Activated CD4-positive, alpha-beta T cell treated with anti-CD3 and anti-CD28 coated beads for 1 hour (primary cell): ENCODE data around the gene DHRS4L2.
"Not testable (repeated sequence)": the region's sequence is repeated elsewhere in the genome, so short reads cannot be mapped to it uniquely, and the experiment has no call there.

ENCODE experiments used
- DNase-seq: peaks from one replicate; pipeline ENCODE4 v3.0.0-alpha.2; 2020

DHRS4L2 gene

DNA sequence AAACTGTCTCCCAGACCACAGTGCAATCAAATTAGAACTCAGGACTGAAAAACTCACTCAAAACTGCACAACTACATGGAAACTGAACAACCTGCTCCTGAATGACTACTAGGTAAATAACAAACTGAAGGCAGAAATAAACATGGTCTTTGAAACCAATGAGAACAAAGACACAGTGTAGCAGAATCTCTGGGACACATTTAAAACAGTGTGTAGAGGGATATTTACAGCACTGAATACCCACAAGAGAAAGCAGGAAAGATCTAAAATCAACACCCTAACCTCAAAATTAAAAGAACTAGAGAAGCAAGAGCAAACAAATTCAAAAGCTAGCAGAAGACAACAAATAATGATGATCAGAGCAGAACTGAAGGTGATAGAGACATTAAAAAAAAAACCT is 14.7 kb upstream of the DHRS4L2 start:
- DNase-seq, result not testable (repeated sequence)

GRCh38 chr14:23977208-23977607 is 11.5 kb upstream of the DHRS4L2 start:
- not testable (repeated sequence) for DNase-seq

DNA sequence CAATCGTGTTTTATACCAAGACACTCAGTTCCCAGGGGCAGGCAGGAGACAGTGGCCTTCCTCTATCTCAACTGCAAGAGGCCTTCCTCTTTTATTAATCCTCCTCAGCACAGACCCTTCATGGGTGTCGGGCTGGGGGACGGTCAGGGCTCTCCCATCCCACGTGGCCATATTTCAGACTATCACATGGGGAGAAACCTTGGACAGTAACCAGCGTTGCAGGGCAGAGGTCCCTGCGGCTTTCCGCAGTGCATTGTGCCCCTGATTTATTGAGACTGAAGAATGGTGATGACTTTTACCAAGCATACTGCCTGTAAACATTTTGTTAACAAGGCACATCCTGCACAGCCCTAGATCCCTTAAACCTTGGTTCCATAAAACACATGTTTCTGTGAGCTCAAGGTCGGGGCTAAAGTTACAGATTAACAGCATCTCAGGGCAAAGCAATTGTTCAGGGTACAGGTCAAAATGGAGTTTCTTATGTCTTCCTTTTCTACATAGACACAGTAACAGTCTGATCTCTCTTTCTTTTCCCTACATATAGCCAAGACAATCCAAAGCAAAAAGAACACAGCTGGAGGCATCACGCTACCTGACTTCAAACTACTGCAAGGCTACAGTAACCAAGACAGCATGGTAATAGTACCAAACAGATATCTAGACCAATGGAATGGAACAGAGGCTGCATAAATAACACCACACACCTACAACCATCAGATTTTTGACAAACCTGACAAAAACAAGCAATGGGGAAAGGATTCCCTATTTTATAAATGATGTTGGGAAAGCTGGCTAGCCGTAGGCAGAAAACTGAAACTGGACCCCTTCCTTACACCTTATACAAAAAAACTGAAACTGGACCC is 6.5 kb upstream of the DHRS4L2 start:
- not testable (repeated sequence) for DNase-seq

DNA sequence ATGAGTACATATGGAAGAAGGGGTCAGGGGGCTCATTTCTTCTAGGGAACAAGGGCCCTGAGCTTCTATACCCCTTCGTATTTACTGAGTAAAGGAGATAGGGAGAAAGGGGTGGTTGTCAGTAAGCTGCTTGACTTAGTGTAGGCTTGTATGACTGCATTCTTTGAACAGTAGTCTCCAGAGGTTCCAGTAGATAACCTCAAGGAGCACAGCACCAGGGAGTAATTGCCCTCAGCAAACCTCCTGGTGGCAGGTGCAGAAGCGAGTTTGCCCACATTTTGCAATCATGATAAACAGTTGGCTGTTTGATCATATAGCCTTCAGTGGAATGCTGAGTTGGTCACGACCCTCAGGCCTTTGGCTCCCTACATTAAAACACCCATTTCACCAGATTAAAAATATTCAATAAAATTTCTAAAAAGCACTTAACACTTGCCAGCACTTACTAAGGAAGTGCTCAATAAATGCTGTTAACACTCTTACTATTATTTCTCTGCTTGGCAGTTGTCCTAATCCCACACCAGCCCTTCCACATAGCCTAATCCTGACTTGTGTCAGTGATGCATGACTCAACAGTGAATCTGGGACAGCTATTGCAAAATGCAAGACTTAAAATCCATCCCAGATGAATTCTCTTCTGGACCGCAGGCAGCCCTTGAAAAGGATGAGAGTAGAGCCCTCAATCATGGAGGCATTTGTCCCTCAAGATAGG is 3.7 kb upstream of the DHRS4L2 start:
- DNase-seq, result no peak

DNA sequence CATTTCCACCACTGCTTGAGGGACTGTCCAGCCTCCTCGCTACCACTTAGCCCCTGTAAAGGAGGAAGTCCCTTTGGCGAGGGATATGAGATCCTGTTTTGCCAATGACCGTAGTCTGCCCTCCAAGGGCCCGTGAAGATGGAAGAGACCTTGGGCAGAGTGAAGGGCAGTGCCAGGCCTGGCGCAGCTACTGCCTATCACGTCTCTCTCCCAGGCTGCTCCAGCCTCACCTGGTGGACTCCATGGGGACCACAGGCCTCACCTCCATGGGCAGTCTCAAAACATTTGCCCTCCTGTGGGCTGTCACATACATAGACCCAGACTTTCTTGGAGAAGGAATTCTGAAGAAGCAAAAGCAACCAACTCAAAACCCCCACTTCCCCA is 514 bp upstream of the DHRS4L2 start:
- not testable (repeated sequence) for DNase-seq

DNA sequence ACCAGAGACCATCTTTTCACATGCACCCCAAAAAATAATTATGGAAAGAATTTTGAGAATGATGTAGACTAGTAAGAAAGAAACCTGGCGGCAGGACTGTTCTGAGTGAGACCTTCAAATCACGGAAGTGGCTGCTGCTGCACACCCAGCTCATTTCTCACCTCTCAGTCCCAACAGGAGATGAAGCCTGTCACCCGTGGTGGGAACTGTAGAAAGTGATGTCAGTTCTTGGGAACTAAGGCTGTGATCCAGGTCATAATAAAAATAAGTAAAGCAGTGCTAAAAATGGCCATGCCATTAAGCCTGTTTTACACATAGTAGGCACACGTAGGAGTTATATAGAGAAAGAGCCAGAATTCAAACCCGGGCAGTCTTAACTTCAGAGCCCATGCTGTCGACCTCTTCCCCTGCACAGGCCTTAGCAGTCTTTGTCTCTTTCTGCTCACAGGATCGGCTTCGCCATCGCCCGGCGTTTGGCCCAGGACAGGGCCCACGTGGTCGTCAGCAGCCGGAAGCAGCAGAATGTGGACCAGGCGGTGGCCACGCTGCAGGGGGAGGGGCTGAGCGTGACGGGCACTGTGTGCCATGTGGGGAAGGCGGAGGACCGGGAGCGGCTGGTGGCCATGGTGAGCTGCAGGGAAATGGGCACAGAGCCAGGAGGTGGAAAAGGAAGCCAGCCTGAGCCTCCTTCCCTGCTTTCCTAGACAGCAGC is 1.2 kb downstream of the DHRS4L2 start:
- not testable (repeated sequence) for DNase-seq

DNA sequence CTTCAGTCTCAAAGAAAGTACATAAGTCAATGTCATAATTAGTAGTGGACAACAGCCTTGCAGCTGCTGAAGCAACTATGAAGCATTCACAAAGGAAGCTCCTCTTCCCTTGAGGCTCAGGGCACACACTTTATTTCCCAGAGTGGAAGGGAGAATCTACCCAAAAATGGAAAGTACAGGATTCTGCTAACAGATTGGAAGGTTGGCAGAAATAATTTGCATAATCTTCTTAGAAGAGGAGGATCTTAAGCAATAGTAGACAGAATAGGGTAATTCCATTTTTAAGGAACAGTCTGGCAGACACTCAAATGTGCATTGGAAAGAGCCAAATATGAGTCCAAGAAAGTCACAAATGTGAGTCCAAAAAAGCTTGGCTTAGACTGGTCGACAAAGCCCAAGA is 2.2 kb downstream of the DHRS4L2 start:
- DNase-seq, result not testable (repeated sequence)

- not testable (repeated sequence) for DNase-seq
Observed at GRCh38 chr14:23993042-23993441, 4.3 kb downstream of the DHRS4L2 start.

GRCh38 chr14:23996009-23996408 is 7.3 kb downstream of the DHRS4L2 start:
- DNase-seq, result not testable (repeated sequence)

- not testable (repeated sequence) for DNase-seq
Observed at GRCh38 chr14:23996825-23997224, 8.1 kb downstream of the DHRS4L2 start.

GRCh38 chr14:23999640-24000039 is 10.9 kb downstream of the DHRS4L2 start:
- DNase-seq, result not testable (repeated sequence)

DNA sequence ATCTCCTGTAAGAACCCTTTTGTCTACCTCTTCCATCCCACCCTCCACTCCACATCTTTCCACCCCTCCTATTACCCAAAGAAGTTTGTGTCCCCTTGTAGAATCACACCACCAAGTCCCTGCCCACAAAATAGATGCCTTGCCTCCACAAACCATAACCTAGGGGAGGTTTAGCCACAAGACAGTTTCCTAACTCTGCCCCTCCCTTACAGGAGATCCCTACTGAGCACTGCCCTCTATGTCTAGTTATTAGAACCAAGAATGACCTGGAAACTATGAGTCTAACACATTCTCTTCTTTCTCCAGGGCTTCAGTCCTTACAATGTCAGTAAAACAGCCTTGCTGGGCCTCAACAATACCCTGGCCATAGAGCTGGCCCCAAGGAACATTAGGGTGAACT is 12.3 kb downstream of the DHRS4L2 start:
- not testable (repeated sequence) for DNase-seq

DNA sequence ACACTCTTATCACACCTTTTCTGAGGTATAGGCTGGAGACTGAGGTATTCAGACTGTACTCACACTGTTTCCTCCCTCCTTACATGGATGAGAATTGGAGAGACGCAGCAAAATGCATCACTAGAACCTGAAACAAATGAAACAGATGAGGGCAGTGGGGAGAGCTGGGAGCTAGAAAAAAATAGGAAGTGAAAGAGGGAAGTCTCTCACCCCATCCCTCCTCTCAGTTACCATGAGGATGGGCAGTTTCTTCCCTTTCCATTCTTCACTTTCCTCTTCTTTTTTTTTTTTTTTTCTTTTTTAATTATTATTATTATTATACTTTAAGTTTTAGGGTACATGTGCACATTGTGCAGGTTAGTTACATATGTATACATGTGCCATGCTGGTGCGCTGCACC is 12.9 kb downstream of the DHRS4L2 start:
- DNase-seq, result not testable (repeated sequence)

- DNase-seq, result not testable (repeated sequence)
Observed at GRCh38 chr14:24006471-24006816, 17.7 kb downstream of the DHRS4L2 start.

DNA sequence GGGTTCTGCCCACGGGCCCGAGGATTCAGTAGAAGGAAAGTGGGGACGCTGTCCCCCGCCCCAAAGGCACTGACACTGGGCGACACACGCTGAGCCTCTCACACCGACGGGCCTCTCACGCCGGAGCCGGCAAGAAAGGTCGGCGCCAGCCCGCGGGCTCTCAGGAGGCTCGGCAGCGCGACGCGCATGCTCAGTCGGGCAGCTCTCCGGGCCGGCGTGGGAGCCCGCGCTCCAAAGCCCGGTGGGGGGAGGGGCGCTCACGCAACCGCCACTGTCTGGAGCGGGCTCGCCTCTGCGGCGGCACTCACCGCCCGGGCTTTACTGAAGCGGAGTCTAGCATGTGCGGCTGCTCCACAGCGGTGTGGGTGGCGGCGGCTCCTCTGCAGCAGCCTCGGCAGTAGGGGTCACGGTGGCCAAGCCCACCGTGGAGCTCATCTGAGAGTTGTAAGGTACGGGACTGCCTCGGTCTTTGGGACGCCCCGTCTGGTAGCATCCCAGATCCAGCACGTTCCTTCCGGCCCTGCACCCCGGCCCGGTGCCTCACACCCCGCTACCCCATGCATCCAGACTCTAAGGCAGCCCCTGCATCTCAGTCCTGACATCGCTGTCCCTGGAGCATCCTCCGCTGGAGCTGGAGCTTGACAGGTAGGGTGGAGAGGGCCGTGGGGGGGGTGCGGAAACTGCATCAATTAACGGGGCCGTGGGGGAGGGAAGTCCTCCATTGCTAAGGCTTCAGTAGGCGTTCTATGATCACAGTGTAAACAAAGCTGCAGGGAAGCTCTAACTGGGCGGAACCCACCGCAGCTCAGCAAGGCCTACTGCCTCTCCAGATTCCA is 18.3 kb downstream of the DHRS4L2 start:
- DNase-seq, result peak; percentile 53

GRCh38 chr14:24011051-24011450 is 22.3 kb downstream of the DHRS4L2 start:
- DNase-seq, result no peak

DNA sequence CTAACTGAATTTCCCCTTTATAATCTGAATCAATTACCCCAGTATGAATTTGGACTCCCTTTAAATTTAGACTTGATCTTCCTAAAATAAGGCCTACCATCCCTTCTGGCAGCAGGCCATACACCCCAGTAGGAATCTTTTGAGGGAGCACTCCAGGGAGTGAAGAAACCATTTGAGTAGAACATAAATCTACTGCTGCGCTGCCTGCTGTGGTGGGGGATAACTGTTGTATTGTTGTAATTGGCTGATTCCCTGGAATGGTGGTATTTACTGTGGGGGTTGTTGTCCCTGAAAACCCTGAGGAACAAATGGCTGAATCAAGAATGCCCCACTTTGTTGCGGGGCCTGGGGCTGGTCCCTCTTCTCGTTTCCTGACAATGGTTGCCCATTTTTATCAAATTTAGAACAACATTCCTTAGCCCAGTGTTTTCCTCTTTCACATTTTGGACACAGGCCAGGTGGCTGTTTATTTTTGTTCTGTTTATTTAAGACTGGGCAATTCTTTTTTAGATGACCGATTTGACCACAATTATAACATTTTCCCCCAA is 24.1 kb downstream of the DHRS4L2 start:
- not testable (repeated sequence) for DNase-seq

DNA sequence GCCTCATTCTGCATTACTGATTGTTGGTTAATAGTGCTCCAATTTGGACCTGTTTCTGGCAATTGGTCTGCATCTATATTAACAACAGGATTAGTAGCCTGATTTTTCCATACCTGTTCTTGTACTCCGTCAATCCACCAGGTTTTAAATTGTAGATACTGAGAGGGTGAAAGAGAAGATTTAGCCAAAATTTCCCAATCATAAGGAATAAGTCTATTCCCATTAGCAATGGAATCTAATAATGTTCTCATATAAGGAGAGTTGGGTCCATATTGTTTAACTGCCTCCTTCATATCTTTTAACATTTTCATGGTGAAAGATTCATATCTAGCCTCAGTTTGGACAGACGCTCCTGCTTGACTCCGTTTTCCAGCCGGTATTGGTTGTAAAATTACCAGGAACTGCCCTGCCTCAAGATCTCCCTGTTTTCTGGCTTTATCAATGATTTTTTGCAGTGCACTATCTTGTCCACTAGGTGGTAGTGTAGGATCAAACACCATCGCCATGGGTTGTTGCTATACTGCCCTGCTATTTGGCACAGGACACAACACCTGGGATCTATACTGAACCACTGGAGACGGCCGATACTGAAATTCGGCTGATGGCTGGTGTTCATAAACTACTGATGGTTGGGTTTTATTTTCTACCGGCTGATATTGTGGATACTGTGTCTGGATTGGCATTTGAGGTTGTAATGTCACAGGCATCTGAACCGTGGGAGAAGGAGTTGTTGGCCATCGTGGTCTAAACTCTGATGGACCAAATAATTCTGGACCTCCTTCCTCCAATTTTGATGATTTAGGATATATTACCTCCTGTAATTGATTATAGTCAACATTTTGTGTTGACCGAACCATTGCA is 25.2 kb downstream of the DHRS4L2 start:
- peak; percentile 33 for DNase-seq

DNA sequence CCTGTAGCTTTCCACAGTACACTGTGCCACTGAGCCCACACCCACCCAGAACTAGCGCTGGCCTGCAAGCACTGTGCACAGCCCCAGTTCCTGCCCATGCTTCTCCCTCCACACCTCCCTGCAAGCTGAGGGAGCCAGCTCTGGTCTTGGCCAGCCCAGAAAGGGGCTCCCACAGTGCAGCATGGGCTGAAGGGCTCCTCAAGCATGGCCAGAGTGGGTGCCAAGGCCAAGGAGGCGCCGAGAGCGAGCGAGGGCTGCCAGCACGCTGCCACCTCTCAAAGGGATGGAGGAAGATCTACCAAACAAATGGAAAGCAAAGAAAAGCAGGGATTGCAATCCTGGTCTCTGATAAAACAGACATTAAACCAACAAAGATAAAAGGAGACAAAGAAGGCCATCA is 27.0 kb downstream of the DHRS4L2 start:
- DNase-seq, result not testable (repeated sequence)

GRCh38 chr14:24018978-24019377 is 30.2 kb downstream of the DHRS4L2 start:
- not testable (repeated sequence) for DNase-seq

- not testable (repeated sequence) for DNase-seq
Observed at GRCh38 chr14:24019944-24020343, 31.2 kb downstream of the DHRS4L2 start.
